MM.1S (cell line): ENCODE results near the gene MAPKAPK5.

Experiments used
- EZH2 ChIP-seq: fragments of 300-600 bp; sonication (generic); optimal IDR thresholded peaks from 2 replicates; pipeline ENCODE3; 2017; ENCODE audit warnings: low read depth, mild to moderate bottlenecking, antibody characterized with exemption, low read length, mixed read lengths
- TF ChIP-seq, protein P1 (sequence below): fragments of 300-600 bp; sonication (generic); IDR thresholded peaks from 2 replicates; pipeline ENCODE4 v1.5.1; 2016; ENCODE audit warnings: antibody characterized with exemption, low read length, mixed read lengths

DNA sequence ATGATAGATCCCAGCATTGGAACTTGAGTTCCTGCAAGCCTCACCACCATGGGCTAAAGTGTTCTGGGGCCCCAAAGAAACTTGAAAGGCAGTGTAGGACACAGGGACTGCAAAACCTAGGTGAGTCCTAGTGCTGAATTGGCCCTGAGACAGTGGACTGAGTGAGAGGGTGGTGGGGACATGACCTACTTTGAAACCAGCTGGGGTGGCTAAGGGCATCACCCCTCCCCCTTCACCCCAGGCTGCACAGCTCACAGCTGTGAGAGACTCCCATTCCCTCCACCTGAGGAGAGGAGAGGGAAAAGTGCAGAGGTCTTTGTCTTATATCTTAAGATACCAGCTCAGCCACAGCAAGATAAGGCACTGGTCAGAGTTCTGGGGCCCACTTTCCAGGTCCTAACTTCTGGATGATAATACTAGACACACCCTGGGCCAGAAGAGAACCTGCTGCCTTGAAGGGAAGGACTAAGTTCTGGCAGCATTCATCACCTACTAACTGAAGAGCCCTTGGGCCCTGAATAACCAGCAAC lies 62.5 kb downstream of the MAPKAPK5 start:
- TF ChIP-seq, protein P1, sequence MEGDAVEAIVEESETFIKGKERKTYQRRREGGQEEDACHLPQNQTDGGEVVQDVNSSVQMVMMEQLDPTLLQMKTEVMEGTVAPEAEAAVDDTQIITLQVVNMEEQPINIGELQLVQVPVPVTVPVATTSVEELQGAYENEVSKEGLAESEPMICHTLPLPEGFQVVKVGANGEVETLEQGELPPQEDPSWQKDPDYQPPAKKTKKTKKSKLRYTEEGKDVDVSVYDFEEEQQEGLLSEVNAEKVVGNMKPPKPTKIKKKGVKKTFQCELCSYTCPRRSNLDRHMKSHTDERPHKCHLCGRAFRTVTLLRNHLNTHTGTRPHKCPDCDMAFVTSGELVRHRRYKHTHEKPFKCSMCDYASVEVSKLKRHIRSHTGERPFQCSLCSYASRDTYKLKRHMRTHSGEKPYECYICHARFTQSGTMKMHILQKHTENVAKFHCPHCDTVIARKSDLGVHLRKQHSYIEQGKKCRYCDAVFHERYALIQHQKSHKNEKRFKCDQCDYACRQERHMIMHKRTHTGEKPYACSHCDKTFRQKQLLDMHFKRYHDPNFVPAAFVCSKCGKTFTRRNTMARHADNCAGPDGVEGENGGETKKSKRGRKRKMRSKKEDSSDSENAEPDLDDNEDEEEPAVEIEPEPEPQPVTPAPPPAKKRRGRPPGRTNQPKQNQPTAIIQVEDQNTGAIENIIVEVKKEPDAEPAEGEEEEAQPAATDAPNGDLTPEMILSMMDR: no peak
- TF ChIP-seq EZH2: no peak
